ENCODE data around the gene TAS2R39.
A peak's percentile ranks its signal among the peaks of the same experiment; 100 is the strongest.
"Not testable (repeated sequence)": the region's sequence is repeated elsewhere in the genome, so short reads cannot be mapped to it uniquely, and the experiment has no call there.

TAS2R39 gene

DNA sequence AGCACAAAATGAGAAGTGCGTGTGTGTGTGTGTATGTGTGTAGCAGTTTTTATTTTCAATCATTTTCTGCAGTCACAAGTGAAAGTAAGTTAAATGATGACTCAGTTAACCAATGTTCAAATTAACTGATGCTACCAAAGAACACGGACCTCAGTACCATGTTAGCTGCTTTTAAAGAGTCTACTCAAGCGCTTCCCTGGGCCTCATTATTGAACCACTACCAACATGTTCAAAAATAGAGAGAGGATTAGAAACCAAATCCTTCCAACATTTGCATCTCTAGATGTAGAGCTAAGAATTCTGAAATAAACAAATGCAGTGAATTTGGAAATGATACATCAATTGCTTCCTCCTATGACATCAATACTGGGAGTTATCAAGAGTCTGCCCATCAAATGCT is at the start of gene TAS2R39:
TSS of gene TAS2R39 (plus strand) at position 396 of the 400 bp plus-strand sequence. CDS start at position 396, 0 bp downstream.
- in situ Hi-C loops (cut with MboI; ENCODE audit: low pct_unique_long_range_greater_than_20kb, low sequenced_read_pairs) = no loop called here

DNA sequence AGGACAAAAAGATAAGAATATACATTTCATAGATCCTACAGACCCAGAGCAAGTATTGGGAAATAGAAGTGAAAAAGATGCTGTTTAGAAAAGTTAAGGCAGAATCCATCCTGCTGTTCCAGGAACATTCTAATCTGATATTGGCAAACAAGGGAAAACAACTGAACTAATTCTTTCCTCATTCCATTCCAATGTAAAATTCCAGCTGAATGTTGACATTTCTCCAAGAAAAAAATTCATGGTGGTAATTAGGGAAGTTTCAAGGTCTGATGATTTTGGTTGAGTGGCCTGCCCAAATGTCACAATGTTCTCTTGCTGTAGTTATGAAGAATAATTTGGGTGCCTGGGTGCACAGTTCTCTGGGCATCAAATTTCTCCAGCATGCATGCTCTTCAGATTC is 36.1 kb upstream of the TAS2R39 start:
- in situ Hi-C loops (cut with MboI; ENCODE audit: low pct_unique_long_range_greater_than_20kb, low sequenced_read_pairs) = no loop called here
- no peak for DNase-seq

More for the DNA sequence above, at the start of gene TAS2R39:
- DNase-seq = no peak

DNA sequence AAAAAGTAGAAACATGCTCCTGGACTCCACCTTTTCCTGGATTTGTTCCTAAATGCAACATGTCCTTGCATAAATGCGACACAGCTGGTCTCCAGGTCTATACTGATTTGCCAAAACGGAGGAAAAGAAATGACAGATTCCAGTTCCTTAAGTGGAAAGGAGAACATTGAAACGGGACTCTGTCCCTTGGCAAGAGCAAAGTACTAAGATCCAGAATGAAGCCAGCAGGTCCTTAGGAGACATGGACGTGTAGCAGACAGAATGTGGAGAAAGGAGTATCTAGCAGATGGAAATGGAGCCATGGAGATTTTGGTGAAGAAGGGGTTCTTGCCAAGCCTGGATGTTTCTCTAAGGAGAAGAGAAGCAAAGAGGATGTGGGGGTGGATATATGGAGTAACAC is 35.2 kb upstream of the TAS2R39 start:
- in situ Hi-C loops (cut with MboI; ENCODE audit: low pct_unique_long_range_greater_than_20kb, low sequenced_read_pairs) = no loop called here
- no peak for DNase-seq

DNA sequence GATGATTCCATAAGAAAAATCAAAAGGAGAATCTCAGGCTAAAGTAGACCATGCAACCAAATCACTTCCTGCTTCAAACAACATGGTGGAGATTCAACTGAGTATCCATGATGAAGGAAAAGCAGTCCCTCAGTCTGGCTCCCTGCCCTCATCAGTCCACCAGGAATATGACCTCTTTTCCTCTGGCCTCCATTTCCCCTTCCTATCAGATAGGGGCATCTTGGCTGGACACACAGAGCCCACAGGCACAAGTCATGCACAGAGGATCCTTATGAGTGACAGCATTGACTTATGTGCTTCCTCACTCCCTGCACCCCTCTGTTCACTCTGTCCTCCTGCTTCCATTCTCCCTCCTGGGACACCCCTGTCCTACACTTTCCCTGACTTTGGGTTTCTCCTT is 34.6 kb upstream of the TAS2R39 start:
- in situ Hi-C loops (cut with MboI; ENCODE audit: low pct_unique_long_range_greater_than_20kb, low sequenced_read_pairs) = no loop called here
- no peak for DNase-seq

DNA sequence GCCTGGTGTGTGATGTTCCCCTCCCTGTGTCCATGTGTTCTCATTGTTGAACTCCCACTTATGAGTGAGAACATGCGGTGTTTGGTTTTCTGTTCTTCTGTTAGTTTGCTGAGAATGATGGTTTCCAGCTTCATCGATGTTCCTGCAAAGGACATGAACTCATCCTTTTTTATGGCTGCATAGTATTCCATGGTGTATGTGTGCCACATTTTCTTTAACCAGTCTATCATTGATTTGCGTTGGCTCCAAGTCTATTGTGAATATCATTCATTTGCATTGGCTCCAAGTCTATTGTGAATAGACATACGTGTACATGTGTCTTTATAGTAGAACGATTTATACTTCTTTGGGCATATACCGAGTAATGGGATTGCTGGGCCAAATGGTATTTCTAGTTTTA is 32.5 kb upstream of the TAS2R39 start:
- in situ Hi-C loops (cut with MboI; ENCODE audit: low pct_unique_long_range_greater_than_20kb, low sequenced_read_pairs); DNase-seq: not testable (repeated sequence)

DNA sequence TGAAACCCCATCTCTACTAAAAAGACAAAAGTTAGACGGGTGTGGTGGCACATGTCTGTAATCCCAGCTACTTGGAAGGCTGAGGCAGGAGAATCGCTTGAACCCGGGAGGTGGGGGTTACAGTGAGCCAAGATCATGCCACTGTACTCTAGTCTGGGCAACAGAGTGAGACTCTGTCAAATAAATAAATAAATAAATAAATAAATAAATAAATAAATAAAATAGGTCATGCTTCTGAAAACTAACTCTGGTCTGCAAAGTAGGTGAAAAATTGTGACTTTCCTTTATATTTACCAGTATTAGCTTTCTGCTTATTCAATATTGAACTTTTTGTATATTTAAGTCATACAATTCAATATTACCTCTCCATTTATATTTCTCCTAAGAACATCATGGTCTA is 24.6 kb upstream of the TAS2R39 start:
- not testable (repeated sequence) for DNase-seq

DNA sequence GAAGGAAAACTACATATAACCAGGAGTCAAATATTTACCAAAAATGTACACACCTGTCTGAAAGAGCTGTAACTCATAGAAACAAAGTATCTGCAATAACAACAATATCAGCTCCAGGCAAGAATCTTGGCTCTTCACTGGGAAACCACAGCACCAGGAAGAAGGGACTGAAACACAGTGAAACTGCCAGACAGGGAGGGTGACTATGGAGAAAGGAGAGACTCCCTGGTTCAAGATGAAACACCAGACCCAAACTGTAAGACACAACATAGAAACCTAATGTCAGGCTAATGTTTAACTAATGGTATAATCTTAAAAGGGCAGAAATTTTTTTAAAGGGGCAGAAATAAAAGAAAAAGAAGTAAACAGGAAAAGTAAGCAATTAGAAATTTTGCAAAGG is 11.5 kb upstream of the TAS2R39 start:
- in situ Hi-C loops (cut with MboI; ENCODE audit: low pct_unique_long_range_greater_than_20kb, low sequenced_read_pairs) = no loop called here
- no peak for DNase-seq

More for the DNA sequence above, 24.6 kb upstream of the TAS2R39 start:
- in situ Hi-C loops (cut with MboI; ENCODE audit: low pct_unique_long_range_greater_than_20kb, low sequenced_read_pairs) = not testable (repeated sequence)

DNA sequence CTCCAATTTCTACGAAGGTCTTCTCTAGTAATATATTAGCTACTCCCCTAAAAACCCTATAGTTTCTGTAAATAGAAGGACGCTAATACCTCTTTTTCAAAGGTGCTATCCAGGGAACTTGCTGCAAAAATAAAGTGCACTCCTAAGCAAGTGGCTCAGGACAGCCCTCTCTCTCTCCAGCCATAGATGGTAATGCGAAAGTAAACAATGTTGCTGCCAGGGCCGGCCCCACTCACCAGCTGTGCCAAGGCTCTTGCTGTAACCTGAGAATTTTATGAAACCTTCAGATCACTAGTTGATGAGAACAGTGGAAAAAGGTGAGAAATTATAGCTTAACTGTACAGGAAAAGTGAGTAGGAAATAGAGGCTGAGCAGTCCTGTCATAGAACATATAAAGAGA is 10.9 kb upstream of the TAS2R39 start:
- DNase-seq = no peak
- in situ Hi-C loops (cut with MboI; ENCODE audit: low pct_unique_long_range_greater_than_20kb, low sequenced_read_pairs) = no loop called here

DNA sequence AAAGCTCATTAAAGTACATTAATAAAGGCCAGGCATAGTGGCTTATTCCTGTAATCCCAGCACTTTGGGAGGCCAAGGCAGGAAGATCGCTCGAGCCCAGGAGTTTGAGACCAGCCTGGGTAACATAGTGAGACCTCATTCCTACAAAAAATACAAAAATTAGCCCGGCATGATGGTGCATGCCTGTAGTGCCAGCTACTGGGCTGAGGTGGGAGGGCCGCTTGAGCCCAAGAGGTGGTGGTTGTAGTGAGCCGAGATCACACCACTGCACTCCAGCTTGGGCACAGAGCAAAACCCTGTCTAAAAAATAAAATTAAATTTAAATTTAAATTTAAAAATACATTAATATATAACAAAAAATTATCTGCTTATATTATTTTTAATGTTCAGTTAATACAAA is 7.1 kb upstream of the TAS2R39 start:
- in situ Hi-C loops (cut with MboI; ENCODE audit: low pct_unique_long_range_greater_than_20kb, low sequenced_read_pairs) = no loop called here
- DNase-seq = no peak

DNA sequence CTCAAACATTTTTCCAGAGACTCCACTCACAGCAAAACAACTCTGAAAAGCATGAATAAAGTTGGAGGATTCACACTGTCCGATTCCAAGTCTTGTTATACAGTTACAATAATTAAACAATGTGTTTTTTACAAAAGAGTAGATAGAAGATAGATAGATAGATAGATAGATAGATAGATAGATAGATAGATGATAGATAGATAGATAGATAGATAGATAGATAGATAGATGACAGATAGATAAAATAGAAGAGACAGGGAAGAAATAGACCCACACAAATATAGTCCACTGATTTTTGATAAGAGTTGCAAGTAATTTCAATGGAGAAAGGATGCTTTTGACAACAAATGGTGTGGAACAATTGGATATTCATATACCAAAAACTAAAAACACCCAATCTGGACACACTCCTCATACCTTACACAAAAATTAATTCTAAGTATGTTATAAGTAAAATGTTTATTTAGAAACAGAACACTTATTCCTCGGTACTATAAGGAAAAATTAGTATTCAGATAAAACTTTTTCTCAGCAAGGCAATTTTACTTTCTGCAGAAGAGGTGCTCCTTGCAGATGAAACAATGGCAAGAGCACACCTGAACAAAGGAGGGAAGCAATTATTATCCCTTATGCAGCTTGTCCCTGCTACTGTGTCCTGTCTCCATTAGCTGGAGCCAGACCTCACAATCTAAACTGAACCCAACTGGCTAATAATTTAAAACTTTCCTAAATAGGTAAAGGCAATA is 5.7 kb upstream of the TAS2R39 start:
- in situ Hi-C loops (cut with MboI; ENCODE audit: low pct_unique_long_range_greater_than_20kb, low sequenced_read_pairs) = no loop called here
- peak; percentile 16 for DNase-seq

DNA sequence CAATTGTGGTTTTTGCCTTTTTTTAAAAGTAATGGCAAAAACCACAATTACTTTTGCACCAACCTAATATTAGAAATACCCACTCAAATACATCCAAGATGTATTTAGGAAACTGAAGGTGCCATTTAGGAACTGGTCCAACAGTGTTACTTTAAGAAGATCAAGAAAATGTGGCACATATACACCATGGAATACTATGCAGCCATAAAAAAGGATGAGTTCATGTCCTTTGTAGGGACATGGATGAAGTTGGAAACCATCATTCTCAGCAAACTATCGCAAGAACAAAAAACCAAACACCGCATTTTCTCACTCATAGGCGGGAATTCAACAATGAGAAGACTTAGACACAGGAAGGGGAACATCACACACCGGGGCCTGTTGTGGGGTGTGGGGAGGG is 2.4 kb upstream of the TAS2R39 start:
- in situ Hi-C loops (cut with MboI; ENCODE audit: low pct_unique_long_range_greater_than_20kb, low sequenced_read_pairs); DNase-seq: not testable (repeated sequence)

DNA sequence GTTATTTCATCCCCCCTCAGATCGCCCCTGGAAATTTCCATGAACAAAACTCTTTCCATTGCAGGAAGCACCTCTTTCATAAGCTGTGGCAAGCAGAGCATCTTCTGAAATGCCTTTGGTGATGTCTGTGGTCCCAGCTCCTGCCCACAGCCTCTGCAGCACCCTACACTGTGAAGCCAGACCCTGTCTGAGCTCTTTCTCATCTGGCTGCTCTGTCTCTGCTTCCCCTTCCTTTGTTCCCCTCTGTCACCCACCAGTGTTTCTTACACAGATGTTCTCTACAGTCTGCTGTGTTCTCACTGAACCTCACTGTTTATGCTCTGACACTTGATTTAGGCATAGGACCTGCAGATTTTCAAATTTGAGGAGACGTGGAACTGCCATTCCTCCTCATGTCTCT is 1.9 kb upstream of the TAS2R39 start:
- in situ Hi-C loops (cut with MboI; ENCODE audit: low pct_unique_long_range_greater_than_20kb, low sequenced_read_pairs) = no loop called here
- no peak for DNase-seq

DNA sequence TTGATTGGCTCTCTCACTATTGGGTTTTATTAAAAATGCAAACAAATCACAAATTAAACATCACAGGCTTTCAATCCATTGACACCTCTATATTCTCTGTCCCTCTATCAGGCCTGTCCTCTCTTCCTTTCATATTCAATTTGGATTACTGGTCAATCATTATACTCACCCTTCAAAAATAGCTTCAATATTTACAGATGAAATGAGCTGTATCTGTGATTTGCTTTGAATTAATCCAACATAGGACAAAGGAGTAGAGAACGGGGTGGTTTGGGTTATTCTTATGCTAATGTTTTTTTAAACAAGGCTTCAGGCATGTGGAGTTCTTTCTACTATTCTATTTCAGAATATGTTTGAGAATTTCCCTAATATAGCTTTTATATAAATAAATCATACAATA is 2.3 kb downstream of the TAS2R39 start:
- no peak for DNase-seq
- in situ Hi-C loops (cut with MboI; ENCODE audit: low pct_unique_long_range_greater_than_20kb, low sequenced_read_pairs) = no loop called here

DNA sequence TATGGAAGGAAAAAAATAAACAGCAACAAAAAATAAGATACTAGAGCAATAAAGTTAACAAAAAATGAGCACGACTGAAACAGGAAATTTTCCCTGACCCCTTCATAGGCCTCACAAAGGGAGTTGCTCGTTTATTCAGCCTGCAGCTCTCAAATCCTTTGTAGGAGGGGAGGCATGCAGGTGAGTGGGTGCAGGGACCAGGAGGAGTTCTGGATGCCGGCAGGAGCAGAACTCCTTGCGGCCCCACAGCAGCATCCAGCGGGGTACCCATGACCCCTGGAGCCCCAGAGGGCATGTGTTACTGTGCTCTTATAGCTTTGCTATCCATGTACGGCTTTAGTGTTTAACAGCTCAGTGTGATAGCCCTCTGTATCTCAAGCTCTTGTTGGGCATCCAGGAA is 5.8 kb downstream of the TAS2R39 start:
- in situ Hi-C loops (cut with MboI; ENCODE audit: low pct_unique_long_range_greater_than_20kb, low sequenced_read_pairs) = no loop called here
- DNase-seq = no peak

DNA sequence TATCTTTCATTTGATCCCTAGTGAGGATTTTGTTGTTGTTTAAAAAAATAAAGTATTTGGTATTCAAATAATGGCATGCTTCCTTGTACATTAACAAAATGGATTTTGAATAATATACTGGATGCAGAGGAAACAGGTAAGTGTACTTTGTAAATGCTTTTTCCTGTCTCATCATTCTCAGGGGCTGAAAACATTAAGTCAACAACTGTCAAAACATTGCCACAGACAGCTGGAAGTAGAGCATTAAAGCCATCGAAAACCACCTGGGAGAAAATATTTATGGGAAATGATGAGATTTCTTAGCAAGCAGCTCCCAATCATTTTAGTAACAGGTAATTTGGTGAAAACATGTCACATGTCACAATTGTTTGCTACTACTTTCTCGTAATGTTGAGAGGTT is 10.7 kb downstream of the TAS2R39 start:
- DNase-seq = no peak
- in situ Hi-C loops (cut with MboI; ENCODE audit: low pct_unique_long_range_greater_than_20kb, low sequenced_read_pairs) = no loop called here

DNA sequence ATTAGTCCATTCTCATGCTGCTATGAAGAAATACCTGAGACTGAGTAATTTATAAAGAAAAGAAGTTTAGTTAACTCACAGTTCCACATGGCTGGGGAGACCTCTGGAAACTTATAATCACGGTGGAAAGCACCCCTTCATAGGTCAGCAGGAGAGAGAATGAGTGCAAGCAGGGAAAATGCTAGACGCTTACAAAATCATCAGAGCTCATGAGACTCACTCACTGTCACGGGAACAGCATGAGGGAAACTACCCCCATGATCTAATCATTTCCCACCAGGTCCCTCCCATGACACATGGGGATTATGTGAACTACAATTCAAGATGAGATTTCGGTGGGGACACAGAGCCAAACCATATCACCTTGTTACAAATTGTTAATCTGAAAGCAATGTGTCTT is 15.8 kb downstream of the TAS2R39 start:
- in situ Hi-C loops (cut with MboI; ENCODE audit: low pct_unique_long_range_greater_than_20kb, low sequenced_read_pairs) = no loop called here
- DNase-seq = no peak

DNA sequence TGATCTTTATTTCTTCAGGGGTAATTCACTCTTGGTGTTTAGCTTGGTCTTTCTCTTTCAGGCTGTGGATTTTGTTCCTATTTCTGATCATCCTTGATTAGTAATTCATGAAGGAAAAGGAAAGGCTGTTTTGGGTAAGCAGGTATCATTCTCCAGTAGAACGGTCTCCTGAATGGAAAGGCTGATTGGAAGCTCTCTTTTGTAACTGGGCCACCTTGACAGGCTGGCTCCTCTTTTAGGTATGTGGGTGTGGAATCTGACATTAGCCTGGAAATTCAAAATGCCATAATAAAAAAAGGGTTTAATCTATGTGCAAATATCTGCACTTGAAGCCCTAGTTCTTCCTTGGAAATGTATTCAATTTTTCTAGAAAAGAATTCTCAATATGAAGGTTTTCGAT is 18.9 kb downstream of the TAS2R39 start:
- in situ Hi-C loops (cut with MboI; ENCODE audit: low pct_unique_long_range_greater_than_20kb, low sequenced_read_pairs) = loop anchor here (25.0 kb wide), 1 partner anchor 340 kb away; the partner anchor contains the start of gene EPHB6
- DNase-seq = no peak

DNA sequence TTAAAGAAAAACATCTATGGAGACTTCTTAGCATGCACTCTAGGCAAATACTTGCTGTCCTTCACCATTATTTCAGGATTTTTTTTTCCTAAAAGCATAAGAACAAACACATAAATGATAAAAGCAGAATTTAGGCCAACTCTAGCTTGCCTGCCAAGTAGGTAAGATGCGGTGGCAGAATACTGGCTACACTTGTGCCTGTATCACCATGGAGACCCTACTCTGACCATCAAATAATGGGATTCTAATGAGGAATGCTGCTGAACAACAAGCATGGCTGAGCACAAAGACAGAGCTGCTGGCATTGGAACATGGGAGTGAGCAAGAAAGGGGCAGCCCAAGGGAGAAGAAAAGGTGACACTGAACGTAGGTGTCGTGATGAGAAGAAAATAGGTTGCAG is 20.2 kb downstream of the TAS2R39 start:
- in situ Hi-C loops (cut with MboI; ENCODE audit: low pct_unique_long_range_greater_than_20kb, low sequenced_read_pairs) = loop anchor here (25.0 kb wide), 1 partner anchor 341 kb away; the partner anchor contains the start of gene EPHB6

DNA sequence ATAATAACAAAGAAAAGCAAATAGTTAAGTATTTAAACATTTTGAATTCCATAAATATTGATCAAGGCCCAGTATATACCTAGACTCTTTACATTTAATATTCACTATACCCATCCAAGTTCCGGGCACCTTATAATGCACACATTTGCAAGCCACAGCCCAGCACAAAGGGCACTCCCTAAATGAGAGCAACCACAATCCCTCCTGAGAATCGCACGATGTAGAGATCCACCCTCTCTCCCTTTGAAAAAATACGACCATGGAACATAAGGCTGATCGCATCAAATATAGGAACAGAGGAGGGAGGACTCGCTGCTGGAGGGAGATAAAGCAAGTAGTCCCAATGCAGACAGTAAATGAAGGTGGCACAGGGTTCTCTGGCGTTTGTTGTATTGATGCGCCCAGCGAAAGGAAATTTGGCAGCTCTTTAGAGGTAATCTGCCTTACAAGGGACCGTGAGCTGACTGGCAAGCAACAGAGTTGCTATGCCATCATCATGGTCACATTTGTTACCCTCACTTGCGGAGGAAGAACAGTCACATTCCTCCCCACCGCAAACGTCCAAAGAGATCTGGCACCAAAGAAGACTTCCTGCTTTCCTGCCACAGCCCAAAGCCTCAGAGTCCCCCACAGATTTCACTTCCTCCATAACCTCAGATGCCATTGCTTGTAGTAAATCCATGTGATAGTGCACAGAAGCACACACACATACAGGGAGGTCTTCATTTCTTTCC is 22.5 kb downstream of the TAS2R39 start:
- in situ Hi-C loops (cut with MboI; ENCODE audit: low pct_unique_long_range_greater_than_20kb, low sequenced_read_pairs) = loop anchor here (25.0 kb wide), 1 partner anchor 343 kb away; the partner anchor contains the start of gene EPHB6
- DNase-seq = peak; percentile 95

More for the DNA sequence above, 20.2 kb downstream of the TAS2R39 start:
- DNase-seq = no peak

DNA sequence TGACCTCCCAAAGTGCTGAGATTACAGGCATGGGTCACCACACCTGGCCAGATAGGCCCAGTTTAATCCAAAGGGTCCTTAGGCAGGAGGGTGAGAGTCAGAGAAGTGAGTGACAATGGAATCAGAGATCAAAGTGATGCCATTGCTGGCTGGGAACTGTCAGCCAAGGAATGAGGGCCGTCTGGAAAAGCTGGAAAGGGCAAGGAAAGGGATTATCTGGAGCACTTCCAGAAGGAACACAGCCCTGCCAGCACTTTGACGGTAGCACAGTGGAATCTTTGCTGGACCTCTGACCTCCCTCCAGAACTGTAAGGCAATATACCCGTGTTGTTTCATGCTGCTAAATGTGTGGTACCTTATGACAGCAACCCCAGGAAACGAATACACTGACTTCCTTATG is 27.3 kb downstream of the TAS2R39 start:
- in situ Hi-C loops (cut with MboI; ENCODE audit: low pct_unique_long_range_greater_than_20kb, low sequenced_read_pairs) = loop anchor here (10.0 to 25.0 kb wide), 2 partner anchors 196 to 348 kb away; partner anchors contain the start of gene EPHB6
- no peak for DNase-seq

Data from KBM-7 (cell line).